ENCODE measurements around the gene ALPI.
"Not testable (repeated sequence)": the region's sequence is repeated elsewhere in the genome, so short reads cannot be mapped to it uniquely, and the experiment has no call there.

The ALPI gene

DNA sequence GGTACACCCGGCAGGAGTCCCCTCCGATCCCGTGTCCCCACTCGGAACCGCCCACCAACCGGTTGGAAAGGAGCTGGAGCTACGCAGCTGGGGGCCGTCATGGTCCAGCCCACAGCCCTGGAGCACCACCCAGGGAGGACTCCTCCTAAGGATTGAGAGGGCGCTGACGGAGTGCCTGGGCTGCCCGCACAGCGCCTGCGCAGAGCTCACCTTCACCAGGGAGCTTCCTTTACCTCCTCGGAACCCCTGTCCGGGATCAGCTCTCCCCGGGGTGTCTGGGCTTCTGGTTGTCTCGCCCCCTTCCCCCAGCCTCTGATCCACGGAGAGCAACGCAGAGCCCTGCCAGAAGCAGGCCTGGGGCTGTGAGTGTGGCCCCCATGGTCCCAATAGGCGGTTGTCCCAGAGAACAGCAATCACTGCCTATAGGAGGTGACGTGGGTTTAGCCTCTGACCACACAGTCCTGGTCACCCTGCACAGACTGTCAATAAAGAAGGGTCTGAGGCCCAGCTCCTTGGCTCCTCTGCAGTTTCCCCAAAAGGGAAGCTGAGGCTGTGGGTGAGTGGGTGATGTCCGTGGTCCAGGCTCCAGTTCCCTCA, 34.7 kb upstream of the ALPI start:
- no peak for DNase-seq

DNA sequence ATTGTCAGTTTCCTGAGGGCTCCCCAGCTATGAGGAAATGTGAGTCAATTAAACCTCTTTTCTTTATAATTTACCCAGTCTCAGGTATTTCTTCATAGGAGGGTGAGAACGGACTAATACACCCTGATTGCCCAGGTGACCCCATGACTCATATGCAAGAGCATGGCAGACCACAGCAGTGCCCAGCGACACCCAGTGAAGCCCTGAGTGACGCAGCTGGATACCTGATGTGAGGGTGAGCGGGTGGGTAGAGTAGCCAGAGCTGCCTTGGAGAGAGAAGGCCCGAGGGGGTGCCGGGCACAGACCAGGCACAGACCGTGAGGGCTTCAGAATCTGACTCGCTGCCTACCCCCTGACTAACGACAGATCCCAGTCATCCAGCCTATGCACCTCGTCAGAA, 33.9 kb upstream of the ALPI start:
- no peak for DNase-seq

- not testable (repeated sequence) for DNase-seq
Measured at GRCh38 chr2:232422996-232423395, 33.0 kb upstream of the ALPI start.

DNA sequence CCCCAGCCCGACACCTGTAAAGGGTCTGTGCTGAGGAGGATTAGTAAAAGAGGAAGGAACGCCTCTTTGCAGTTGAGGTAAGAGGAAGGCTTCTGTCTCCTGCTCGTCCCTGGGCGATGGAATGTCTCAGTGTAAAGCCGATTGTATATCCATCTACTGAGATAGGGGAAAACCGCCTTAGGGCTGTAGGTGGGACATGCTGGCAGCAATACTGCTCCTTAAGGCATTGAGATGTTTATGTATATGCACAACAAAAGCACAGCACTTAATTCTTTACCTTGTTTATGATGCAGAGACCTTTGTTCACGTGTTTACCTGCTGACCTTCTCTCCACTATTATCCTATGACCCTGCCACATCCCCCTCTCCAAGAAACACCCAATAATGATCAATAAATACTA, 32.5 kb upstream of the ALPI start:
- DNase-seq, result not testable (repeated sequence)

DNA sequence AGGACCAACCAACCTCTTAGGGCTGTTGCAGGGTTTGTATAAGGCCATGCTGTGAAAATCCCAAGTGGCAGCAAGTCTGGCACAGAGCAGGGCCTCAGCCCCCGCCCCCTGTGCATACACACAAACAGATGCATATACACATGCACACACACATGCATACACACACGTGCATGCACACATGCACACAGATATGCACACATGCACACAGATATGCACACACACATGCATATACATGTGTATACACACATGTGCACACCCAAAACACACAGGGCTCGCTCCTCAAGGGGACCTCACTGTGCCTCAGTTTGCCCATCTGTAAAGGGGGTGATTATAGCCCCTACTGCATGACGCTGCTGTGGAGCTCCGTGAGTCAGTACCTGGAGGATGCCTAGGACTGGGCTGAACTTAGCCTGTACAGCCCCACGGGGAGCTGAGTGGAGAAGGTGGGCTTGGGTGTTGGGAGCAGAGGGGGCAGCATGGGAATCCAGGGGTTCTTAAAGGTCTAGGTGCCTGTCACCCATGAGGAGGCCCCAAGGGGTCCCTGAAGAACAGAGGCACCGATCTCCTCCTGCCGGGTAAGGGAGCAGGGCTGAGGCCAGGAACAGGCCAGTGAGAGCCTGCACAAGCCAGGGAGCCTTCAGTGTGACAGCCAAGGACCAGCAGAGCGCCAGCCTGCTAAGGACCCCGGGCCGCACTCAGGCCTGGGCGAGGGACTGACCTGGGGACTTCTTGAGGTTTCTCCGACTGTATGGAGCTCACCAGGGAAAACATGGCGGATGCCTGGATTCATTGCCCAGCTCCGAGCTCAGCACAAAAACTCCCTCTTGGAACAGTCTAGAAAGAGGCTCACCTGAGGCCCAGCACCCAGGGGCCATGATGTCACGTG, 24.0 kb upstream of the ALPI start:
- DNase-seq, result no peak

- DNase-seq, result no peak
Measured at GRCh38 chr2:232432598-232433184, 23.3 kb upstream of the ALPI start.

GRCh38 chr2:232433622-232434021, 22.3 kb upstream of the ALPI start:
- DNase-seq, result not testable (repeated sequence)

GRCh38 chr2:232434091-232434490, 21.9 kb upstream of the ALPI start:
- no peak for DNase-seq

GRCh38 chr2:232434563-232435374, 21.2 kb upstream of the ALPI start:
- no peak for DNase-seq

- no peak for DNase-seq
Measured at GRCh38 chr2:232435375-232435648, 20.6 kb upstream of the ALPI start.

- no peak for DNase-seq
Measured at GRCh38 chr2:232435805-232436204, 20.1 kb upstream of the ALPI start.

DNA sequence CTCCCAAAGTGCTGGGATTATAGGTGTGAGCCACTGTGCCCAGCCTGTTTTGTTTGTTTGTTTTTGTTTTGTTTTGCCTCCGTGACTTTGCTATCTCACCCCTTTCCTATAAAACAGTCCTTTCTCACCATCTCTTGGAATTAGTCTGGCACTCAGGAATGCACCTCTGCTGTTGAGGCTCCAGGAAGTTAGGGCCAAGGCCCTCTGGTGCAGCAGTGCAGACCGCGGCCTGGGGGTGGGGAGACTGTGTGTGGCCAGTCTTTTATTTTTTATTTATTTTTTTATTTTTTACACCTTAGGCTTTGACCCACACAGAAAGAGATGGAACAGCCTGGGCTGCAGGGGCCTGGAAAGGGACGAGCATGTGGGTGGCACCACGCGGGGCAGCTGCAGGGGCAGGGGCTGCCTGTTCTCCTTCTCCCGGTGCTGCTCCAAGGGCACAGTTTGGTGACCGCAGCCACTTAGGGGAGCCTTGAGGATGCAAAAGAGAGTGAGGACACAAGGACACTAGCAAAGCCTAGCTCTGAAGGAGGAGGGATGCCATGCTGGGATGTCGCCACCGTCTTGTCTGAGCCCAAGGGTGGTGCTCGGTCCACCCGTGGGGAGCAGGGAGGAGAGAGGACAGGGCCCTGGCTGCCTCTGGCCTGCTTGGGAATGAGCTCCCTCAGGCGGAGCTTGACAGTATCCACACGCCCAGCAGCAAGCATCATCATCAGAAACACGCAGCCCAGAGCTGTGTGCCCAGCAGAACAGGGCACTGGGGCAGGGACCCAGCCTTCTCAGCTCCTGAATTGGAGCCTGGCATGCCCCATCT, 19.4 kb upstream of the ALPI start:
- no peak for DNase-seq

- no peak for DNase-seq
Measured at GRCh38 chr2:232437195-232437571, 18.8 kb upstream of the ALPI start.

DNA sequence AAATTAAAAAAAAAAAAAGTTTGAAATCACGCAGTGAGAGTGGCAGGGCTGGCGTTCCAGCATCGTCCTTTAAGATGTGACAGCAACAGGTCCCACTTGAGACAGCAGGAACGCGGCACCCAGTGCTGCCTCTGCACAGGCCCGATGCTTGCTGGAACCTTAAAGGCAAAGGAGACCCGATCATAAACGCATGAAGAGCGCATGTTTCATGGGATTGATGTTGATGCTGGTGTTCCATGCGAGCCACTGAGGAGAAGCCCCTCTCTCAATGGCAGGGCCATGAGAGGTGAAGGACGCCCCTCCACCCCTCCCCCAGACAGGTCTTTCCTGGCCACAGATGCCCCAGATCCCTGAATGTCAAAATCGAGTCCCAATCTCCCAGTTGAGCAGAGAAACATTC, 17.9 kb upstream of the ALPI start:
- no peak for DNase-seq

- peak in 1 of 2 donors; percentile 41 for DNase-seq
Measured at GRCh38 chr2:232438951-232439757, 16.8 kb upstream of the ALPI start.

GRCh38 chr2:232439758-232440135, 16.2 kb upstream of the ALPI start:
- DNase-seq, result no peak

GRCh38 chr2:232440220-232441018, 15.5 kb upstream of the ALPI start:
- peak; percentile 70 to 90 for DNase-seq

DNA sequence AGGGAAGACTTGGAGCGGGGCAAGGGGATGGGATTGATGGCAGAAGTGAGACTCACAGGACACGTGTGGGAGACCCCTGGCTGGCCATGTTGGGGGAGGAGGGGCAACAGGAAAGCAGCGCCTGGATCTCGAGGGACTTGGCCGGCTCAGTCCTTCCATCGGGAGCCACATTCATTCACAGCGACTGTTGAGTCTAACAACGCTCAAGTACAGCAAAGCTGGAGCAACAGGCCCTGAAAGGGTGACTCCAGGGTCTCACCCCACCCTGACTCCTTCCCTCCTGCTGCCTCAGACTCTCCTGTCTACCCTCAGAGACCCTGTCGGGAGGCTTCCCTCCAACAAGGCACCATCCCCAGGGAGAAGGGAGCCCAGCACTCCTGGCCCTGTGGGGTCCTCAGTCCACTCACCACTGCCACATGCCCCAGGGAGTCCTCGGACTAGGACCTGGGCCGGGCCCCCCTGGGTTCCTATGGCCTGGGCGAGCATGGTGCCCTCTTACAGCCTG, 14.8 kb upstream of the ALPI start:
- no peak for DNase-seq

DNA sequence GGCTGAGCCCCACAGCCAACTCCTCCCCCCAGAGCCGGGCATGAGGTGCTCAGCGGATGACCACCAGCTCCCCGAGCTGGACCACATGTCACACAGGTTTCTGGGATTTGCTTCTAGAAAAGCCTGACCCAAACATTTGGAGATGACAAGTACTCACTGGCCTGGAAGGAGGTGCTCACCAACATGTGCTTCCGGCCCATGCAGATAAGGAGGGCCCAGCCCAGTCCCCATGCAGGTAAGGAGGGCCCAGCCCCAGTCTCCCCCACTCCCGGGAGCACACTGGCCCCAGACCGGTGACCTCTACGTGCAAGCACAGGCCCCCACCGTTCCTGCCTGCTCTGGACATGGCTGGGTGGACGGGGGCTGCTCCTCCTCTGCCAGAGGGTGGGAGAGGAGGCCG, 14.0 kb upstream of the ALPI start:
- DNase-seq, result not testable (repeated sequence)

GRCh38 chr2:232442431-232442830, 13.5 kb upstream of the ALPI start:
- not testable (repeated sequence) for DNase-seq

GRCh38 chr2:232443047-232443446, 12.9 kb upstream of the ALPI start:
- not testable (repeated sequence) for DNase-seq

Measured in activated CD4-positive, alpha-beta T cell treated with anti-CD3 and anti-CD28 coated beads for 4 hours (primary cell).